CD4-positive, alpha-beta T cell treated with Interleukin-17A for 4 hours (primary cell): ENCODE data around the gene TFIP11.
"Not testable (repeated sequence)": the region's sequence is repeated elsewhere in the genome, so short reads cannot be mapped to it uniquely, and the experiment has no call there.

Experiments used
- DNase-seq: peaks from one replicate; pipeline ENCODE4 v3.0.0-alpha.2; 2020; ENCODE audit warnings: mixed read lengths

Gene TFIP11

GRCh38 chr22:26540119-26540518 is 27.8 kb upstream of the TFIP11 start:
- no peak for DNase-seq

- DNase-seq: no peak
Measured at GRCh38 chr22:26536762-26537134, 24.5 kb upstream of the TFIP11 start.

GRCh38 chr22:26536056-26536761 is 23.9 kb upstream of the TFIP11 start:
- no peak for DNase-seq

GRCh38 chr22:26535603-26535908 is 23.3 kb upstream of the TFIP11 start:
- DNase-seq: no peak

GRCh38 chr22:26534874-26535602 is 22.8 kb upstream of the TFIP11 start:
- DNase-seq: no peak

GRCh38 chr22:26534171-26534855 is 22.0 kb upstream of the TFIP11 start:
- no peak for DNase-seq

- DNase-seq: no peak
Measured at GRCh38 chr22:26529345-26529744, 17.1 kb upstream of the TFIP11 start.

- DNase-seq: not testable (repeated sequence)
Measured at GRCh38 chr22:26528518-26528917, 16.2 kb upstream of the TFIP11 start.

- DNase-seq: no peak
Measured at GRCh38 chr22:26527574-26528465, 15.5 kb upstream of the TFIP11 start.

GRCh38 chr22:26527167-26527566 is 14.9 kb upstream of the TFIP11 start:
- no peak for DNase-seq

- DNase-seq: no peak
Measured at GRCh38 chr22:26525946-26526564, 13.8 kb upstream of the TFIP11 start.

GRCh38 chr22:26524870-26525269 is 12.6 kb upstream of the TFIP11 start:
- DNase-seq: no peak

GRCh38 chr22:26522592-26522991 is 10.3 kb upstream of the TFIP11 start:
- DNase-seq: no peak

GRCh38 chr22:26522012-26522411 is 9.7 kb upstream of the TFIP11 start:
- no peak for DNase-seq

GRCh38 chr22:26517429-26517828 is 5.2 kb upstream of the TFIP11 start:
- no peak for DNase-seq

- no peak for DNase-seq
Measured at GRCh38 chr22:26516503-26516902, 4.2 kb upstream of the TFIP11 start.

GRCh38 chr22:26515931-26516330 is 3.7 kb upstream of the TFIP11 start:
- DNase-seq: no peak

GRCh38 chr22:26514419-26515161 is 2.3 kb upstream of the TFIP11 start:
- DNase-seq: no peak

GRCh38 chr22:26513838-26514237 is 1.6 kb upstream of the TFIP11 start:
- DNase-seq: no peak

GRCh38 chr22:26508148-26508547 is 4.1 kb downstream of the TFIP11 start:
- no peak for DNase-seq

- DNase-seq: no peak
Measured at GRCh38 chr22:26503758-26504157, 8.5 kb downstream of the TFIP11 start.
